Small intestine (tissue), 7 donors: ENCODE measurements around the gene THOC6. TPM values are rescaled to one million over a fixed set of nuclear protein-coding genes. Genes with fewer than 3 reads are reported as not detected.

Experiments used
- DNase-seq, 2 donors: peaks; one replicate each; pipeline versions ENCODE4 v3.0.0 to v3.0.0-alpha.2; 2013
- FAIRE-seq: peaks from 2 replicates; lab custom pipeline; 2012; peaks lifted over from hg19 to GRCh38; lab: Jason Lieb, UNC
- H3K27ac ChIP-seq, 3 donors: one replicate each; pipeline ENCODE4 v1.5.1; 2013; ENCODE audit warnings: low read length in 2 of 3, mild to moderate bottlenecking in 2 of 3, control low read depth in 1 of 3, inconsistent platforms in 1 of 3, low read depth in 1 of 3, moderate library complexity in 1 of 3
- H3K27me3 ChIP-seq, 3 donors: one replicate each; pipeline ENCODE4 v1.6.1; 2013; ENCODE audit warnings: low read length in 3 of 3, inconsistent platforms in 1 of 3; ENCODE audit not compliant: control insufficient read depth in 3 of 3, insufficient read depth in 3 of 3
- H3K36me3 ChIP-seq, 3 donors: one replicate each; pipeline ENCODE4 v1.6.1; 2013; ENCODE audit warnings: low read length in 3 of 3, inconsistent platforms in 1 of 3, low read depth in 1 of 3, mild to moderate bottlenecking in 1 of 3, moderate library complexity in 1 of 3; ENCODE audit not compliant: control insufficient read depth in 3 of 3, insufficient read depth in 2 of 3
- H3K4me1 ChIP-seq, 3 donors: one replicate each; pipeline ENCODE4 v1.6.1; 2013; ENCODE audit warnings: low read length in 2 of 3, inconsistent platforms in 1 of 3, low read depth in 1 of 3, mild to moderate bottlenecking in 1 of 3, moderate library complexity in 1 of 3; ENCODE audit not compliant: control insufficient read depth in 3 of 3, insufficient read depth in 2 of 3
- H3K4me3 ChIP-seq, 3 donors: one replicate each; pipeline ENCODE4 v1.5.1; 2013; ENCODE audit warnings: low read length in 3 of 3, control low read depth in 1 of 3, inconsistent platforms in 1 of 3, low read depth in 1 of 3, mild to moderate bottlenecking in 1 of 3, moderate library complexity in 1 of 3
- H3K9me3 ChIP-seq, 2 donors: one replicate each; pipeline ENCODE4 v1.6.1; 2013; ENCODE audit warnings: low read depth in 1 of 2, low read length in 1 of 2; ENCODE audit not compliant: control insufficient read depth in 2 of 2, insufficient read depth in 1 of 2
- WGBS, 3 donors: extraction: QIAGEN DNeasy Blood & Tissue Kit; methylation state at CpG; one replicate each; pipeline ENCODE4 v1.1.7; 2013; 5-methylcytosine and 5-hydroxymethylcytosine counted together
- polyA plus RNA-seq, 4 donors: library from polyadenylated mRNA; stranded (reverse) in 3 of 4; unstranded in 1 of 4; fragments of 200-250 nt in 3 of 4; fragments of 120-200 nt in 1 of 4; gene quantifications; one replicate each; pipeline versions ENCODE4 v1.2.1 to v1.2.3, GENCODE V29; 2013
- donor health status: healthy with polysubstance abuse.
- donor health status: control.
- donor health status: control.
- donor health status: Bipolar disorder and iron deficiency.
- donor health status: healthy.

Gene THOC6
- polyA plus RNA-seq, 4 donors, result 35.9 to 51.4 (median 45.0) TPM

GRCh38 chr16:3026609-3027488 is 3.0 kb downstream of the THOC6 start:
- 95 to 96% (median 95%) methylated on average over 23 to 24 of the region's 24 CpGs for WGBS, 3 donors
- H3K27me3 ChIP-seq, result peaks cover 0 to 28% (median 9%) of the 10 kb centered on the region in 3 donors
- DNase-seq (no peak), FAIRE-seq (no peak)
- no peaks in the 10 kb centered on the region for H3K9me3 ChIP-seq
- H3K27ac ChIP-seq, result no peak overlapping the region
- H3K4me3 ChIP-seq, result no peak overlapping the region
- H3K36me3 ChIP-seq, result peaks cover 0 to 60% (median 5%) of the 10 kb centered on the region in 3 donors
- H3K4me1 ChIP-seq, result peaks cover 2 to 42% (median 11%) of the 10 kb centered on the region in 3 donors

GRCh38 chr16:3027489-3027795 is 3.6 kb downstream of the THOC6 start:
- DNase-seq (no peak), FAIRE-seq (no peak)
- H3K4me1 ChIP-seq, result peaks cover 2 to 36% (median 8%) of the 10 kb centered on the region in 3 donors
- H3K4me3 ChIP-seq, result no peak overlapping the region
- no peaks in the 10 kb centered on the region for H3K9me3 ChIP-seq
- H3K36me3 ChIP-seq, result peaks cover 0 to 55% (median 5%) of the 10 kb centered on the region in 3 donors
- no peak overlapping the region for H3K27ac ChIP-seq
- WGBS, 3 donors, result 79 to 91% (median 83%) methylated on average over 7 to 8 of the region's 8 CpGs
- peaks cover 0 to 28% (median 9%) of the 10 kb centered on the region in 3 donors for H3K27me3 ChIP-seq

- peak; percentile 89 to 95 for DNase-seq
- Histone ChIP-seq H3K36me3 (peaks cover 0 to 48% (median 5%) of the 10 kb centered on the region in 3 donors), H3K9me3 (no peaks in the 10 kb centered on the region), H3K27me3 (peaks cover 0 to 32% (median 9%) of the 10 kb centered on the region in 3 donors), H3K4me3 (peak overlapping the region in 1 of 3 donors; percentile 7), H3K4me1 (peaks cover 0 to 32% (median under 1%) of the 10 kb centered on the region in 3 donors), H3K27ac (peak overlapping the region in 2 of 3 donors; percentile 27 to 39)
- 8 to 9% (median 9%) methylated on average over 48 to 58 of the region's 58 CpGs for WGBS, 3 donors
- no peak for FAIRE-seq
Observed at GRCh38 chr16:3027983-3028715, 4.3 kb downstream of the THOC6 start.

GRCh38 chr16:3028716-3029319 is 5.0 kb downstream of the THOC6 start:
- peak overlapping the region in 1 of 3 donors; percentile 5 for H3K4me3 ChIP-seq

DNA sequence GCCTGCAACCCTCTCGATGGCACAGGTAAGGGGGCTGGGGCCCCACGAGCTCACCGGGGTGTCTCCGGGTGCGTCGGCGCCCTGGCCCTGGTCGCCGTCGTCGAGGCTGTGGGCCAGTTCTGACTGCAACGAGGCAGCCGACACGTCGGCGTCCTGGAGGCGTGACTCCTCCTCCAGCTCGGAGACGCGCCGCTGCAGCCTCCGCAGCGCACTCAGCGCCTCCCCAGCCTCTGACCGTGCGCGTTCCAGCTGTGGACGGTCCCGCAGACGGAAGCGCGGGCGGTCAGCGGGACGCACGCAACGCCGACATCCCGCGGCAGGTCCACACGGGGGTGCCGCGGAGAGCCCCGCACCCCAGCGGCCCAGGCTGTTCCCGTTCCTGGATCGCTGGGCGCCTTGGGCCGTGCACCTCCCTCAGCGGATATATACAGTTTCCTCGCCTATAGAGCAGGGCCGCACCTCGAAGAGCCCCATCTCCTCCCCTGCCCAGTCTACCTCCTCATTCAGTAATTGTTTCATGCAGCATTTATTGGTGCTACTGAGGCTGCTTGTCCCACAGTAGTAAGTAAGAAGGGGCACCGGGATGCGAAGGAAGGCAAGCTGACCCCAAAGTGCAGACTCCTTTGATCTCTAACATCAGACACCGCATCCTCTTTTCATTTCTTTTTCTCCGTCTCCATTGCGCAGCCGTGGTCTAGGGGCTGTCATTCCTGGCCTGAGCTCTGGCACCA is 5.8 kb downstream of the THOC6 start:
- no peak overlapping the region for H3K27ac ChIP-seq
- FAIRE-seq (no peak), DNase-seq (peak in 1 of 2 donors; percentile 46)
- H3K4me3 ChIP-seq, result no peak overlapping the region
- WGBS, 3 donors, result 18 to 48% (median 42%) methylated on average over 22 to 59 of the region's 59 CpGs
- peaks cover 0 to 25% (median 0%) of the 10 kb centered on the region in 3 donors for H3K4me1 ChIP-seq
- peaks cover 0 to 32% (median 9%) of the 10 kb centered on the region in 3 donors for H3K27me3 ChIP-seq
- no peaks in the 10 kb centered on the region for H3K9me3 ChIP-seq
- H3K36me3 ChIP-seq, result peaks cover 0 to 49% (median 5%) of the 10 kb centered on the region in 3 donors

More at GRCh38 chr16:3028716-3029319, 5.0 kb downstream of the THOC6 start:
- peaks cover 0 to 47% (median 5%) of the 10 kb centered on the region in 3 donors for H3K36me3 ChIP-seq
- 40 to 74% (median 66%) methylated on average over 13 to 15 of the region's 15 CpGs for WGBS, 3 donors
- FAIRE-seq, result no peak
- H3K27ac ChIP-seq, result no peak overlapping the region
- H3K27me3 ChIP-seq, result peaks cover 0 to 32% (median 9%) of the 10 kb centered on the region in 3 donors
- H3K9me3 ChIP-seq, result no peaks in the 10 kb centered on the region
- no peak for DNase-seq
- peaks cover 0 to 25% (median 0%) of the 10 kb centered on the region in 3 donors for H3K4me1 ChIP-seq

- Histone ChIP-seq H3K27ac (no peak overlapping the region), H3K4me1 (peaks cover 0 to 21% (median 0%) of the 10 kb centered on the region in 3 donors), H3K27me3 (peaks cover 0 to 35% (median 9%) of the 10 kb centered on the region in 3 donors), H3K4me3 (no peak overlapping the region), H3K9me3 (no peaks in the 10 kb centered on the region), H3K36me3 (peaks cover 0 to 44% (median 5%) of the 10 kb centered on the region in 3 donors)
- DNase-seq (no peak), FAIRE-seq (no peak)
- 83 to 91% (median 89%) methylated on average over 27 to 33 of the region's 33 CpGs for WGBS, 3 donors
Observed at GRCh38 chr16:3030222-3031212, 6.7 kb downstream of the THOC6 start.

GRCh38 chr16:3032624-3033023 is 8.8 kb downstream of the THOC6 start:
- Histone ChIP-seq H3K9me3 (no peaks in the 10 kb centered on the region), H3K36me3 (peaks cover 0 to 23% (median 0%) of the 10 kb centered on the region in 3 donors), H3K4me3 (no peak overlapping the region), H3K4me1 (peaks cover 0 to 23% (median 0%) of the 10 kb centered on the region in 3 donors), H3K27ac (no peak overlapping the region), H3K27me3 (peaks cover 0 to 49% (median 9%) of the 10 kb centered on the region in 3 donors)
- DNase-seq (peak in 1 of 2 donors; percentile 37), FAIRE-seq (no peak)
- 12 to 26% (median 18%) methylated on average over 7 of the region's 7 CpGs for WGBS, 3 donors
